ENCODE data around the gene ULK1.
A peak's percentile ranks its signal among the peaks of the same experiment; 100 is the strongest.
"Not testable (repeated sequence)": the region's sequence is repeated elsewhere in the genome, so short reads cannot be mapped to it uniquely, and the experiment has no call there.

ULK1 gene

GRCh38 chr12:131947482-131948027, 53.1 kb downstream of the ULK1 start:
- peak; percentile 53 for DNase-seq

GRCh38 chr12:131948166-131948712, 53.8 kb downstream of the ULK1 start:
- peak; percentile 37 for DNase-seq

DNA sequence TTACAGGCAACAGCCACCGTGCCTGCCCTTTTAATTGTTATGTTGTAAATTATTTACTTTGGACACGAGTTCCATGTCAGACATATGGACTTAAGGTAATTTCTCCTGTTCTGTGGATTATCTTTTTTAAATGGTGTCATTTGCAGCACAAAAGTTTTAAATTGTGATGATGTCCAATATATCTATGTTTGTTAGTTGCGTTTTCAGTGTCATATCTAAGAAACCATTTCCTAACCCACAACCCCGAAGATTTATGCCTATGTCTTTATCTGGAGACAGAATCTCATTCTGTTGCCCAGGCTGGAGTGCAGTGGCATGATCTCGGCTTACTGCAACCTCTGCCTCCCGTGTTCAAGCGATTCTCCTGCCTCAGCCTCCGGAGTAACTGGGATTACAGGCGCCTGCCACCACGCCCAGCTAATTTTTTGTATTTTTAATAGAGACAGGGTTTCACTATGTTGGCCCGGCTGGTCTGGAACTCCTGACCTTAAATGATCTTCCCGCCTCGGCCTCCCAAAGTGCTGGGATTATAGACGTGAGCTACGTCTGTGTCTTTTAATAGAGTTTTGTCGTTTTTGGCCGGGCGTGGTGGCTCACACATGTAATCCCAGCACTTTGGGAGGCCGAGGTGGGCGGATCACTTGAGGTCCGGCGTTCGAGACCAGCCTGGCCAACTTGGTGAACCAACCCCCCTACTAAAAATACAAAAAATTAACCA, 54.5 kb downstream of the ULK1 start:
- DNase-seq = peak; percentile 57

GRCh38 chr12:131949431-131950181, 55.2 kb downstream of the ULK1 start, which contains the start of gene EP400:
Gene EP400, plus strand, starts transcription at chr12:131949942. Its CDS starts 10,678 bp downstream, at chr12:131960620.
- DNase-seq = peak; percentile 96

- peak; percentile 74 for DNase-seq
Measured at GRCh38 chr12:131950182-131950913, 55.9 kb downstream of the ULK1 start.

GRCh38 chr12:131953810-131954209, 59.4 kb downstream of the ULK1 start:
- peak; percentile 40 for DNase-seq

GRCh38 chr12:131954460-131954859, 60.0 kb downstream of the ULK1 start:
- DNase-seq = peak; percentile 20

DNA sequence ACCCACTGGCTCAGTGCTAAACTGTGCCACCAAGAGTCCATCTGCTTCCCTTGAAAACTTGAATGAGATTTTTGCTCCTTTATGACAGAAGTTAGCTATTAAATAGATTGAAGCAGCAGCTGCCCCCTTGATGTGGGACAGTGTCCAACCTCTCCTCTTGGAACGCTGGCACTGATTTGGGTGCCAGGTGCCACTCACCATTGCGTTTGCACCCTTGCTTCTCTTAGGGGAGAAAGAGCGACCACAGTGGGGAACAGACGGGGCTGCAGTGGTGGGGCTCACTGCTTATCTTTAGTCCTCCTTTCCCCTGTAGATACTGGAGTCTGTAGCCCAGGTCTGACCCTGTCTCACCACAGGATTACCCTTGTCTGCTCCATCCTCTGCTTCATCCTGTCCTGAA, 64.7 kb downstream of the ULK1 start:
- DNase-seq = no peak

GRCh38 chr12:131959641-131960589, 65.5 kb downstream of the ULK1 start:
- peak; percentile 45 for DNase-seq

GRCh38 chr12:131960590-131961325, 66.3 kb downstream of the ULK1 start:
- DNase-seq = not testable (repeated sequence)

GRCh38 chr12:131961328-131961727, 66.9 kb downstream of the ULK1 start:
- not testable (repeated sequence) for DNase-seq

- DNase-seq = peak; percentile 26
Measured at GRCh38 chr12:131962069-131962468, 67.6 kb downstream of the ULK1 start.

DNA sequence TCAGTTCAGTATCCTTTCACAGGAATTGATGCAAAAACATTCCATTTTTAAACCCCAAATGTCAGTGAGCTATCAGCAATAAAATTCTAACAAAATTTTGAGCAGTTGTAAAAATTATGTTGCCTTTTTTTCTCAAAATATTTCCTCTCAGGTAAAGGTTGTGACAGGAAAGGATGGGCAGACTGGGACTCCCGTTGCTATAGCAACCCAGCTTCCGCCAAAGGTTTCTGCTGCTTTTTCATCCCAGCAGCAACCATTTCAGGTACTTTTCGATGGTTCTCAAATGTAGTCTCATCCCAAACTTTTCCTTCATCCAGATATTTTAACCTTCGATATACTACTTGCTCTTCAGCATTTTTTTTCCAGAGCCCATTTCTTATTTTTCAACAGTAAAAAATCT, 69.0 kb downstream of the ULK1 start:
- no peak for DNase-seq

DNA sequence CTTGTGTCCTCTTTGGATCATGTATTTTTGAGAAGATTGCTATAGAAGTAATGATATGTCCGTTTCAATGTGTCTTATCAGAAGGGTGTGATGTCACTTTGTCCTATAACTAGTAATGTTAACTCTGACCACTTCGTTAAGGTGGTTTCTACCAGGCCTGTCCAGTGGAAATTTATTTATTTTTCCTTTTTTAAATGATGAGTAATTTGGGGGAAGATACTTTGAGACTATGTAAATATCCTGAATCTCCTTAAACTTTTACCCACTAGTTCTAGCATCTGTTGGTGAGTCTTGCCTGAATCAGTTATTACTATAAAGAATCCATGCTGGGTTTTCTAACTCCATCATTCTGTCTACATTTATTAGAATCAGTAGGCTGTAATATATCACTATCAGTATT, 70.7 kb downstream of the ULK1 start:
- DNase-seq = no peak

GRCh38 chr12:131971226-131971625, 76.8 kb downstream of the ULK1 start:
- DNase-seq = peak; percentile 12

All from activated CD8-positive, alpha-beta memory T cell treated with anti-CD3 and anti-CD28 coated beads, Interleukin-2, amount 50 U/mL, for 48 hours (primary cell).